KMS-11 (cell line): ENCODE data around the gene HES4.

Experiments
- H2AFZ ChIP-seq: fragments of 200-600 bp; sonication (generic); 2 replicates; pipeline ENCODE4 v1.6.1; 2016; ENCODE audit warnings: antibody characterized with exemption, mixed run types, low read depth
- H3K27ac ChIP-seq: fragments of 200-600 bp; sonication (generic); 2 replicates; pipeline ENCODE4 v1.6.1; 2016; ENCODE audit warnings: mild to moderate bottlenecking, mixed run types
- H3K27me3 ChIP-seq: fragments of 200-600 bp; sonication (generic); 2 replicates; pipeline ENCODE4 v1.6.1; 2017; ENCODE audit warnings: mild to moderate bottlenecking, low read depth, mixed run types, moderate library complexity; ENCODE audit not compliant: insufficient read depth
- H3K36me3 ChIP-seq: fragments of 200-600 bp; sonication (generic); 2 replicates; pipeline ENCODE4 v1.6.1; 2017; ENCODE audit warnings: mild to moderate bottlenecking, mixed run types; ENCODE audit not compliant: insufficient read depth
- H3K4me1 ChIP-seq: fragments of 200-600 bp; sonication (generic); 2 replicates; pipeline ENCODE4 v1.6.1; 2016; ENCODE audit warnings: mild to moderate bottlenecking, low read depth, mixed run types; ENCODE audit not compliant: poor library complexity, severe bottlenecking
- H3K4me2 ChIP-seq: fragments of 200-600 bp; sonication (generic); 2 replicates; pipeline ENCODE4 v1.7.0; 2016; ENCODE audit warnings: mild to moderate bottlenecking, mixed run types
- H3K4me3 ChIP-seq: fragments of 200-600 bp; sonication (generic); IDR thresholded peaks from 2 replicates; pipeline ENCODE4 v1.6.1; 2017; ENCODE audit warnings: low read depth, low read length, mixed read lengths; ENCODE audit not compliant: insufficient read depth
- H3K79me2 ChIP-seq: fragments of 200-600 bp; sonication (generic); 2 replicates; pipeline ENCODE4 v1.6.1; 2016; ENCODE audit warnings: low read depth, mixed run types; ENCODE audit not compliant: insufficient read depth
- H3K9ac ChIP-seq: fragments of 200-600 bp; sonication (generic); 2 replicates; pipeline ENCODE4 v1.6.1; 2016; ENCODE audit warnings: mild to moderate bottlenecking, mixed run types
- H4K20me1 ChIP-seq: fragments of 200-600 bp; sonication (generic); 2 replicates; pipeline ENCODE4 v1.6.1; 2016; ENCODE audit warnings: mild to moderate bottlenecking, mixed run types; ENCODE audit not compliant: insufficient read depth
- CTCF ChIP-seq: fragments of 200-600 bp; sonication (generic); conservative IDR thresholded peaks from 2 replicates; pipeline ENCODE4 v1.6.1; 2017; ENCODE audit warnings: low read depth, mild to moderate bottlenecking, antibody characterized with exemption, low read length, moderate library complexity, mixed read lengths

HES4 gene

DNA sequence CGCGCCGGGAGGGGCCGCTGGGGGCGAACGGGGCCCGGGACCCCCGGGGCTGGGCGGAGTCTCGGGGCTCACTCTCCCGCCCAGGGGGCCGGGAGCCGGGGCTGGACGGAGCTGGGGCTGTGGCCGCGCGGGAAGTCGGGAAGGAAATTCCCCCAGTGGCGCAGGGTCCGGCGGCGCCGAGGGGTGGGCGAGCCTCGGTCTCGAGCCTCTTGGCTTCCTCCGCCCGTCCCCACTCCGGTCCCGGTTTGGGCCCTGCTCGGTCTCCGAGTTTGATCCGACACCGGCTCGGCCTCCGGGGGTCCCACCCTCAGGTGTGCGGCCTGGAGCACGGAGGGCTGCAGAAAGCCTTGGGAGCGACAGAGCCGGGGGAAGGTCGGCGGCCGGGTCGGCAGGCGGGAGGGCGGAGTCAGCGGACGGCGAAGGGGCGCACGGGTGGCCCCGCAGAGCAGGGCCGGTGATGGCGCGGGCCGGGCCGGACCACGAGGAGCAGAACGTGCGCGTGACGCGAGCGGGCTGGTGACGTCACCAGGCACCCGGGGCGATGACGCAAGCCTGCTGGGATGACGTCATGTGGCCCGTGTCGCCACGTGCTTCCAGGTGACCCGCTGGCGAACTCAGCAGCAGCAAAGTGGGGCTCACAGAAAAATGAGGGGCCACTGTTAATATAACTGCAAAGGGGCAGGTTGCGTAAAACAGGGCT, 610 bp upstream of the HES4 start:
- no peaks in the 10 kb centered on the region for H4K20me1 ChIP-seq
- H3K27ac ChIP-seq, result no peak overlapping the region
- no peaks in the 10 kb centered on the region for H3K36me3 ChIP-seq
- H3K9ac ChIP-seq, result no peak overlapping the region
- no peak for TF ChIP-seq CTCF
- no peak overlapping the region for H2AFZ ChIP-seq
- no peak overlapping the region for H3K4me3 ChIP-seq
- H3K27me3 ChIP-seq, result peaks cover 67% of the 10 kb centered on the region
- H3K4me1 ChIP-seq, result peaks cover 15% of the 10 kb centered on the region
- H3K4me2 ChIP-seq, result no peak overlapping the region
- H3K79me2 ChIP-seq, result no peaks in the 10 kb centered on the region

GRCh38 chr1:998995-999724, 737 bp downstream of the HES4 start:
- H3K79me2 ChIP-seq, result no peaks in the 10 kb centered on the region
- TF ChIP-seq CTCF, result no peak
- H3K27me3 ChIP-seq, result peaks cover 67% of the 10 kb centered on the region
- no peak overlapping the region for H3K4me2 ChIP-seq
- H3K4me3 ChIP-seq, result no peak overlapping the region
- H2AFZ ChIP-seq, result no peak overlapping the region
- H3K36me3 ChIP-seq, result no peaks in the 10 kb centered on the region
- H4K20me1 ChIP-seq, result no peaks in the 10 kb centered on the region
- no peak overlapping the region for H3K9ac ChIP-seq
- H3K27ac ChIP-seq, result no peak overlapping the region
- peaks cover 4% of the 10 kb centered on the region for H3K4me1 ChIP-seq

DNA sequence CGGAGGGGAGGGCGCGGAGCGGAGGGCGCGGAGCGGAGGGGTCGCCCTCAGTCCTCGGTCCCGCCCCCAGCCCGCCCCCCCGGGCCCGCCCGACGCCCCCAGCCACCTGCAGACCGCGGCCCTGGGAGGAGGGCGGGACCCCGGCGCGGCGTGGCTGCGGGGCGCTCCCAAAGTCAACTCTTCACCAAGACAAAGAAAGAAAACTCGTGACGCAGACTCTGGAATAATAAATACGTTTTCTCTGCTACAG, 1.2 kb downstream of the HES4 start:
- Histone ChIP-seq H3K9ac (no peak overlapping the region), H3K79me2 (no peaks in the 10 kb centered on the region), H3K4me1 (peaks cover 4% of the 10 kb centered on the region), H3K36me3 (no peaks in the 10 kb centered on the region), H3K27ac (no peak overlapping the region), H2AFZ (no peak overlapping the region), H3K4me2 (no peak overlapping the region), H3K27me3 (peaks cover 67% of the 10 kb centered on the region), H3K4me3 (no peak overlapping the region), H4K20me1 (no peaks in the 10 kb centered on the region)
- TF ChIP-seq CTCF, result no peak

DNA sequence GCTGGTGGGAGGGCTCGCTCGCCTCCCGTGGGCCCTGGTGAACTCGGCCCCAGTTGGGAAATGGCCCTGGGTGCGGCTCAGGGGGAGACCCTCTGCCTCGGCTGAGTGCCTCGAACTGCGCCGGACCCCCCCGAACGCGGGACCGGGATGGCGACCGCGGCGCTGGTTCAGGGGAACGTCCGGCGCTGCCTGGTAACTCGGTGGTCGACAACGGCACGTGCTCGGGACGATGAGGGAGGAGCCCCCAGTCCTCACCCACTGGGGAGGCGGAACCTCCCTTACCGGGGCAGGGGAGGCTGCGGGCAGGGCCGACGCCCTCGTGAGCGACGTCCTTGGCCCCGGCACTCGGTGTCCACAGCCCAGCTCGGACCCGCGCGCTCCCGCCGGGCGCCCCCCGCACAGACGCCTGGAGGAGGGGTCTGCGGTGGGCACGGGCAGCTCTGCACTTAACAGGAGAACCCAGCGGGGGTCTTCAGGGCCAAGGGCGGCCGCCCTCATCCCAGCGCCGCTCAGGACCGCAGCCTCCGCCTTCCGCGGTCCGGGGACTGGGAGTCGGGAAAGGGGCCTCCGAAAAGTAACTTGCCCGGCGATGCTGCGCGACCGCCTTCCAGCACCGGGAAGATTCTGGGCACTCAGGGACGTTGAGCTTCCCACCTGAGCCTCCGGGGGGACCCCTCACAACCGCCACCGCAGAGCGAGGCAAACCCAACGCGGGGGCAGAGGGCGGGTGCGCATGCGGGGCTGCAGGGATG, 1.7 kb downstream of the HES4 start:
- no peak overlapping the region for H2AFZ ChIP-seq
- no peak for TF ChIP-seq CTCF
- no peak overlapping the region for H3K4me2 ChIP-seq
- H3K36me3 ChIP-seq, result no peaks in the 10 kb centered on the region
- peaks cover 4% of the 10 kb centered on the region for H3K4me1 ChIP-seq
- H3K27ac ChIP-seq, result no peak overlapping the region
- H4K20me1 ChIP-seq, result no peaks in the 10 kb centered on the region
- no peak overlapping the region for H3K4me3 ChIP-seq
- no peak overlapping the region for H3K9ac ChIP-seq
- H3K79me2 ChIP-seq, result no peaks in the 10 kb centered on the region
- H3K27me3 ChIP-seq, result peaks cover 67% of the 10 kb centered on the region
